HepG2 (cell line): ENCODE measurements around the gene TCF7L2. TPM values are rescaled to one million over a fixed set of nuclear protein-coding genes. Genes with fewer than 3 reads are reported as not detected.
A peak's percentile ranks its signal among the peaks of the same experiment; 100 is the strongest.

Experiments
- BCL6 ChIP-seq: IDR thresholded peaks from 2 replicates; pipeline ENCODE4 v1.6.1; 2016; ENCODE audit warnings: missing genetic modification reagents, missing compliant biosample characterization
- BRCA1 ChIP-seq: sonication (generic); formaldehyde crosslinking; IDR thresholded peaks from 2 replicates; pipeline ENCODE4 v1.4.0; 2020; ENCODE audit warnings: missing genetic modification reagents
- GATAD2A ChIP-seq: IDR thresholded peaks from 2 replicates; pipeline ENCODE4 v1.6.1; 2016
- MAFF ChIP-seq: IDR thresholded peaks from 2 replicates; pipeline ENCODE4 v1.6.1; 2011; ENCODE audit warnings: low read depth, low read length, improper control_type of control experiment
- MED1 ChIP-seq: sonication (generic); formaldehyde crosslinking; IDR thresholded peaks from 2 replicates; pipeline ENCODE4 v1.4.0; 2020; ENCODE audit warnings: missing genetic modification reagents
- MZF1 ChIP-seq: sonication (generic); formaldehyde crosslinking; IDR thresholded peaks from 2 replicates; pipeline ENCODE4 v1.8.1; 2023; ENCODE audit warnings: mild to moderate bottlenecking, missing genetic modification reagents, borderline replicate concordance
- NFATC3 ChIP-seq: sonication (generic); formaldehyde crosslinking; IDR thresholded peaks from 2 replicates; pipeline ENCODE4 v1.5.1; 2020; ENCODE audit warnings: mild to moderate bottlenecking, missing genetic modification reagents
- NPAS2 ChIP-seq: sonication (generic); formaldehyde crosslinking; IDR thresholded peaks from 2 replicates; pipeline ENCODE4 v1.8.0; 2022; ENCODE audit warnings: mild to moderate bottlenecking, missing genetic modification reagents, borderline replicate concordance
- NR3C1 ChIP-seq: sonication (generic); formaldehyde crosslinking; IDR thresholded peaks from 2 replicates; pipeline ENCODE4 v1.4.0; 2020; ENCODE audit warnings: missing genetic modification reagents
- PHF20 ChIP-seq: sonication (generic); formaldehyde crosslinking; IDR thresholded peaks from 2 replicates; pipeline ENCODE4 v1.5.0; 2020; ENCODE audit warnings: mild to moderate bottlenecking, missing genetic modification reagents
- PHF5A ChIP-seq: IDR thresholded peaks from one replicate; pipeline ENCODE4 v1.6.1; 2018; ENCODE audit warnings: low read depth, missing genetic modification reagents; ENCODE audit not compliant: unreplicated experiment
- RBAK ChIP-seq: sonication (generic); formaldehyde crosslinking; IDR thresholded peaks from 2 replicates; pipeline ENCODE4 v1.5.1; 2020; ENCODE audit warnings: mild to moderate bottlenecking, missing genetic modification reagents
- RXRA ChIP-seq: sonication (generic); formaldehyde crosslinking; IDR thresholded peaks from 2 replicates; pipeline ENCODE4 v1.5.1; 2020; ENCODE audit warnings: missing genetic modification reagents
- SNAPC2 ChIP-seq: sonication (generic); formaldehyde crosslinking; IDR thresholded peaks from 2 replicates; pipeline ENCODE4 v1.8.1; 2022; ENCODE audit warnings: mild to moderate bottlenecking, missing genetic modification reagents
- U2AF1 ChIP-seq: fragments of 200-400 bp; formaldehyde crosslinking; optimal IDR thresholded peaks from 2 replicates; pipeline ENCODE3; 2017; ENCODE audit warnings: mild to moderate bottlenecking, low read depth, low read length
- ZFP37 ChIP-seq: sonication (generic); formaldehyde crosslinking; IDR thresholded peaks from 2 replicates; pipeline ENCODE4 v1.4.0; 2020; ENCODE audit warnings: missing genetic modification reagents, borderline replicate concordance
- ZFX ChIP-seq: sonication (generic); formaldehyde crosslinking; IDR thresholded peaks from 2 replicates; pipeline ENCODE4 v1.4.0; 2020; ENCODE audit warnings: mild to moderate bottlenecking, low read depth, missing genetic modification reagents, moderate library complexity
- ZKSCAN5 ChIP-seq: sonication (generic); formaldehyde crosslinking; IDR thresholded peaks from 2 replicates; pipeline ENCODE4 v1.5.1; 2020; ENCODE audit warnings: mild to moderate bottlenecking, missing genetic modification reagents
- ZNF274 ChIP-seq: sonication (generic); formaldehyde crosslinking; IDR thresholded peaks from 2 replicates; pipeline ENCODE4 v1.5.1; 2020; ENCODE audit warnings: mild to moderate bottlenecking, missing genetic modification reagents
- ZNF333 ChIP-seq: sonication (generic); formaldehyde crosslinking; IDR thresholded peaks from 2 replicates; pipeline ENCODE4 v1.4.0; 2020; ENCODE audit warnings: mild to moderate bottlenecking, missing genetic modification reagents, borderline replicate concordance
- ZNF549 ChIP-seq: sonication (generic); formaldehyde crosslinking; IDR thresholded peaks from 2 replicates; pipeline ENCODE4 v1.5.0; 2020; ENCODE audit warnings: missing genetic modification reagents
- ZNF737 ChIP-seq: sonication (generic); formaldehyde crosslinking; IDR thresholded peaks from 2 replicates; pipeline ENCODE4 v1.5.0; 2020; ENCODE audit warnings: missing genetic modification reagents, mild to moderate bottlenecking, borderline replicate concordance
- ZNF773 ChIP-seq: sonication (generic); formaldehyde crosslinking; IDR thresholded peaks from 2 replicates; pipeline ENCODE4 v1.4.0; 2020; ENCODE audit warnings: missing genetic modification reagents, borderline replicate concordance
- polyA plus RNA-seq, 8 experiments: library from polyadenylated mRNA; depleted of rRNA in 3 of 8; stranded (reverse) in 7 of 8; unstranded in 1 of 8; fragments of >200 nt; fragmentation: Illumina TruSeq in 4 of 8; extraction: Trizol in 4 of 8; gene quantifications; 2 replicates each; pipeline versions ENCODE4 v1.2.1 to v1.2.3, GENCODE V29; 2011 to 2016; ENCODE audit warnings: low read depth in 4 of 8, missing spikeins in 1 of 8, mixed read lengths in 1 of 8; ENCODE audit not compliant: insufficient read depth in 1 of 8
- total RNA-seq, 5 experiments: library from RNA; depleted of rRNA; stranded (reverse); fragments of >200 nt; fragmentation: Illumina TruSeq; extraction: Trizol; gene quantifications; 2 replicates each; pipeline ENCODE4 v1.2.3, GENCODE V29; 2016; ENCODE audit warnings: low read depth in 1 of 5
- TF ChIP-seq, protein P1 (sequence below): sonication (generic); formaldehyde crosslinking; conservative IDR thresholded peaks from 2 replicates; pipeline ENCODE4 v1.4.0; 2020; ENCODE audit warnings: mild to moderate bottlenecking, missing genetic modification reagents, moderate library complexity
- TF ChIP-seq, protein P2 (sequence below): sonication (generic); formaldehyde crosslinking; IDR thresholded peaks from 2 replicates; pipeline ENCODE4 v1.8.1; 2023; ENCODE audit warnings: missing genetic modification reagents, inconsistent platforms, borderline replicate concordance
- TF ChIP-seq, protein P3 (sequence below): sonication (generic); formaldehyde crosslinking; conservative IDR thresholded peaks from 2 replicates; pipeline ENCODE4 v1.5.0; 2020; ENCODE audit warnings: missing genetic modification reagents

The TCF7L2 gene
- total and polyA plus RNA-seq, 2 of the 13 experiments (the other 11 are each of a cell fraction or from before 2014, with no cell fraction given) = 3.9 to 13.7 TPM

DNA sequence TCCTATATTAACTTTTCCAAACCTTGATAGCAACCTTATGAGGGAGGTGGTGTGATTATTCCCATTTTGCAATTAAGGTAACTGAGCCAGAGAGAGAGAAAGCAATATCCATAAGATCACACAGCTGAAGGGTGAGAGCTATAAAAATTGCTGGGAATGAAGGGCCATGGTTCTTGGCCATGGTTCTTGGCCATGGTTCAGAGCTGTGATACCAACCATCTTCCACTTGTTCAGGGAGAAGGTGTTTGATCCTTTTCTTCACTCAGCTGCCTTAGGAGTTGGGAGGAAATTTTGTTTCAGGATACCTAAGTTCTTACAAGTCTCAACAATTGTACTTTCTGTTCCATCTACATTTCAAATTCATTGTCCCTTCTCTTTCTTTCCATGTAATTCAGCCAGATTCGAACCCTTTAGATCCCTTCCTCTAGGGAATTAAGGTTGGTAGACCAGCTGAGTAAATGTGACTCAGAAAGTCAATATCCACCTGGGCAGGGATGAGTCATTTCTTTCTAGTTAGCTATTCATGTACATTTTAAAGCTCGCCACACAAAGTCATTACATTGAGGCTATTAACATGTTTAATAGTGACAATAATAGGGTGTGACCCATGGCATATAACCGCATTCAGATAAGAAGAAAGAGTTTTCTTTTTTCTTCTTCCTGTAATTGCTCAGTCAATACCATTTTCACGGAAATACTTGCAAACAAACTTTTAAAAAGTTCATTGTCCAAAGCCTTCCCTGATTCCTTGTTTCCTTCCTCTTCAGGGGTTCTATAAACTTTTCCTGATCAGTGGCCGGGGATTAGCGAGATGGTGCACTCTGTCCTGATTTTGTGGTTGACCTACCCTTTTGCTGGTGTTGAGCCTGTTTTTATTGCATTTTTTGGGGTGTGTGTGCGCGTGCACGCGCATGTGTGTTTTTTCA is 143.4 kb downstream of the TCF7L2 start (continued):
- TF ChIP-seq ZNF737 (CRISPR knock-in tag) = no peak
- TF ChIP-seq PHF20 (CRISPR knock-in tag) = no peak
- no peak for TF ChIP-seq RBAK (CRISPR knock-in tag)
- TF ChIP-seq GATAD2A (CRISPR knock-in tag) = peak; percentile 76
- TF ChIP-seq NR3C1 = no peak
- TF ChIP-seq ZNF773 = no peak
- no peak for TF ChIP-seq MZF1
- no peak for TF ChIP-seq PHF5A (CRISPR knock-in tag)
- no peak for TF ChIP-seq ZFP37 (CRISPR knock-in tag)
- no peak for TF ChIP-seq ZNF333
- no peak for TF ChIP-seq U2AF1
- no peak for TF ChIP-seq NFATC3
- TF ChIP-seq, protein P1, sequence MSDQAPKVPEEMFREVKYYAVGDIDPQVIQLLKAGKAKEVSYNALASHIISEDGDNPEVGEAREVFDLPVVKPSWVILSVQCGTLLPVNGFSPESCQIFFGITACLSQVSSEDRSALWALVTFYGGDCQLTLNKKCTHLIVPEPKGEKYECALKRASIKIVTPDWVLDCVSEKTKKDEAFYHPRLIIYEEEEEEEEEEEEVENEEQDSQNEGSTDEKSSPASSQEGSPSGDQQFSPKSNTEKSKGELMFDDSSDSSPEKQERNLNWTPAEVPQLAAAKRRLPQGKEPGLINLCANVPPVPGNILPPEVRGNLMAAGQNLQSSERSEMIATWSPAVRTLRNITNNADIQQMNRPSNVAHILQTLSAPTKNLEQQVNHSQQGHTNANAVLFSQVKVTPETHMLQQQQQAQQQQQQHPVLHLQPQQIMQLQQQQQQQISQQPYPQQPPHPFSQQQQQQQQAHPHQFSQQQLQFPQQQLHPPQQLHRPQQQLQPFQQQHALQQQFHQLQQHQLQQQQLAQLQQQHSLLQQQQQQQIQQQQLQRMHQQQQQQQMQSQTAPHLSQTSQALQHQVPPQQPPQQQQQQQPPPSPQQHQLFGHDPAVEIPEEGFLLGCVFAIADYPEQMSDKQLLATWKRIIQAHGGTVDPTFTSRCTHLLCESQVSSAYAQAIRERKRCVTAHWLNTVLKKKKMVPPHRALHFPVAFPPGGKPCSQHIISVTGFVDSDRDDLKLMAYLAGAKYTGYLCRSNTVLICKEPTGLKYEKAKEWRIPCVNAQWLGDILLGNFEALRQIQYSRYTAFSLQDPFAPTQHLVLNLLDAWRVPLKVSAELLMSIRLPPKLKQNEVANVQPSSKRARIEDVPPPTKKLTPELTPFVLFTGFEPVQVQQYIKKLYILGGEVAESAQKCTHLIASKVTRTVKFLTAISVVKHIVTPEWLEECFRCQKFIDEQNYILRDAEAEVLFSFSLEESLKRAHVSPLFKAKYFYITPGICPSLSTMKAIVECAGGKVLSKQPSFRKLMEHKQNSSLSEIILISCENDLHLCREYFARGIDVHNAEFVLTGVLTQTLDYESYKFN (CRISPR knock-in tag) = peak; percentile 74
- no peak for TF ChIP-seq MAFF
- TF ChIP-seq BCL6 (CRISPR knock-in tag) = peak; percentile 75
- TF ChIP-seq ZFX (CRISPR knock-in tag) = no peak
- no peak for TF ChIP-seq ZKSCAN5
- TF ChIP-seq NPAS2 (CRISPR knock-in tag) = no peak
- TF ChIP-seq RXRA = no peak; the same call in 1 of the 2 replicates
- TF ChIP-seq ZNF274 (CRISPR knock-in tag) = no peak
- TF ChIP-seq, protein P2, sequence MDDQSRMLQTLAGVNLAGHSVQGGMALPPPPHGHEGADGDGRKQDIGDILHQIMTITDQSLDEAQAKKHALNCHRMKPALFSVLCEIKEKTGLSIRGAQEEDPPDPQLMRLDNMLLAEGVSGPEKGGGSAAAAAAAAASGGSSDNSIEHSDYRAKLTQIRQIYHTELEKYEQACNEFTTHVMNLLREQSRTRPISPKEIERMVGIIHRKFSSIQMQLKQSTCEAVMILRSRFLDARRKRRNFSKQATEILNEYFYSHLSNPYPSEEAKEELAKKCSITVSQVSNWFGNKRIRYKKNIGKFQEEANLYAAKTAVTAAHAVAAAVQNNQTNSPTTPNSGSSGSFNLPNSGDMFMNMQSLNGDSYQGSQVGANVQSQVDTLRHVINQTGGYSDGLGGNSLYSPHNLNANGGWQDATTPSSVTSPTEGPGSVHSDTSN = no peak
- no peak for TF ChIP-seq ZNF549 (CRISPR knock-in tag)
- no peak for TF ChIP-seq SNAPC2 (CRISPR knock-in tag)
- TF ChIP-seq, protein P3, sequence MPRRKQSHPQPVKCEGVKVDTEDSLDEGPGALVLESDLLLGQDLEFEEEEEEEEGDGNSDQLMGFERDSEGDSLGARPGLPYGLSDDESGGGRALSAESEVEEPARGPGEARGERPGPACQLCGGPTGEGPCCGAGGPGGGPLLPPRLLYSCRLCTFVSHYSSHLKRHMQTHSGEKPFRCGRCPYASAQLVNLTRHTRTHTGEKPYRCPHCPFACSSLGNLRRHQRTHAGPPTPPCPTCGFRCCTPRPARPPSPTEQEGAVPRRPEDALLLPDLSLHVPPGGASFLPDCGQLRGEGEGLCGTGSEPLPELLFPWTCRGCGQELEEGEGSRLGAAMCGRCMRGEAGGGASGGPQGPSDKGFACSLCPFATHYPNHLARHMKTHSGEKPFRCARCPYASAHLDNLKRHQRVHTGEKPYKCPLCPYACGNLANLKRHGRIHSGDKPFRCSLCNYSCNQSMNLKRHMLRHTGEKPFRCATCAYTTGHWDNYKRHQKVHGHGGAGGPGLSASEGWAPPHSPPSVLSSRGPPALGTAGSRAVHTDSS (CRISPR knock-in tag) = no peak
- peak; percentile 68 for TF ChIP-seq MED1
- TF ChIP-seq BRCA1 (CRISPR knock-in tag) = no peak
